ENCODE results near the gene TGFA. TPM values are rescaled to one million over a fixed set of nuclear protein-coding genes. Genes with fewer than 3 reads are reported as not detected.
"Not testable (repeated sequence)": the region's sequence is repeated elsewhere in the genome, so short reads cannot be mapped to it uniquely, and the experiment has no call there.

Gene TGFA
- total RNA-seq, 1 donor from 2014 or later = 4.7 TPM

- Mint-ChIP-seq H3K27ac (ENCODE audit: unreplicated experiment) (no peak overlapping the region), H3K27me3 (ENCODE audit: unreplicated experiment) (no peaks in the 10 kb centered on the region), H3K4me3 (ENCODE audit: unreplicated experiment) (no peak overlapping the region), H3K9me3 (ENCODE audit: unreplicated experiment) (no peaks in the 10 kb centered on the region), H3K4me1 (ENCODE audit: unreplicated experiment) (peaks cover 60% of the 10 kb centered on the region), H3K36me3 (ENCODE audit: low read depth, unreplicated experiment) (no peaks in the 10 kb centered on the region)
- TF ChIP-seq CTCF (IDR thresholded peaks at IDR 0.05; ENCODE audit: unreplicated experiment) = no peak
- DNase-seq (ENCODE audit: low spot score) = no peak
Observed at GRCh38 chr2:70469435-70469834, 84.2 kb downstream of the TGFA start.

- DNase-seq (ENCODE audit: low spot score) = no peak
- no peak overlapping the region for H3K27ac Mint-ChIP-seq (ENCODE audit: unreplicated experiment)
Observed at GRCh38 chr2:70468878-70469277, 84.7 kb downstream of the TGFA start.

GRCh38 chr2:70467831-70468779 is 85.5 kb downstream of the TGFA start:
- Mint-ChIP-seq H3K27ac (ENCODE audit: unreplicated experiment) (no peak overlapping the region), H3K9me3 (ENCODE audit: unreplicated experiment) (no peaks in the 10 kb centered on the region), H3K36me3 (ENCODE audit: low read depth, unreplicated experiment) (no peaks in the 10 kb centered on the region), H3K4me1 (ENCODE audit: unreplicated experiment) (peaks cover 47% of the 10 kb centered on the region), H3K4me3 (ENCODE audit: unreplicated experiment) (no peak overlapping the region), H3K27me3 (ENCODE audit: unreplicated experiment) (no peaks in the 10 kb centered on the region)
- DNase-seq (ENCODE audit: low spot score) = no peak
- no peak for TF ChIP-seq CTCF (IDR thresholded peaks at IDR 0.05; ENCODE audit: unreplicated experiment)

More at GRCh38 chr2:70468878-70469277, 84.7 kb downstream of the TGFA start:
- no peaks in the 10 kb centered on the region for H3K9me3 Mint-ChIP-seq (ENCODE audit: unreplicated experiment)
- no peaks in the 10 kb centered on the region for H3K27me3 Mint-ChIP-seq (ENCODE audit: unreplicated experiment)
- H3K36me3 Mint-ChIP-seq (ENCODE audit: low read depth, unreplicated experiment) = no peaks in the 10 kb centered on the region
- peaks cover 54% of the 10 kb centered on the region for H3K4me1 Mint-ChIP-seq (ENCODE audit: unreplicated experiment)
- TF ChIP-seq CTCF (IDR thresholded peaks at IDR 0.05; ENCODE audit: unreplicated experiment) = no peak
- H3K4me3 Mint-ChIP-seq (ENCODE audit: unreplicated experiment) = no peak overlapping the region

GRCh38 chr2:70467237-70467636 is 86.4 kb downstream of the TGFA start:
- Mint-ChIP-seq H3K9me3 (ENCODE audit: unreplicated experiment) (no peaks in the 10 kb centered on the region), H3K36me3 (ENCODE audit: low read depth, unreplicated experiment) (peaks cover 3% of the 10 kb centered on the region), H3K27me3 (ENCODE audit: unreplicated experiment) (no peaks in the 10 kb centered on the region), H3K27ac (ENCODE audit: unreplicated experiment) (no peak overlapping the region), H3K4me1 (ENCODE audit: unreplicated experiment) (peaks cover 38% of the 10 kb centered on the region), H3K4me3 (ENCODE audit: unreplicated experiment) (no peak overlapping the region)
- DNase-seq (ENCODE audit: low spot score) = no peak
- TF ChIP-seq CTCF (IDR thresholded peaks at IDR 0.05; ENCODE audit: unreplicated experiment) = no peak

- not testable (repeated sequence) for H3K27ac Mint-ChIP-seq (ENCODE audit: unreplicated experiment); DNase-seq (ENCODE audit: low spot score); H3K9me3 Mint-ChIP-seq (ENCODE audit: unreplicated experiment)
Observed at GRCh38 chr2:70466647-70467046, 87.0 kb downstream of the TGFA start.

More at GRCh38 chr2:70466647-70467046, 87.0 kb downstream of the TGFA start:
- H3K4me3 Mint-ChIP-seq (ENCODE audit: unreplicated experiment); H3K36me3 Mint-ChIP-seq (ENCODE audit: low read depth, unreplicated experiment); H3K27me3 Mint-ChIP-seq (ENCODE audit: unreplicated experiment): not testable (repeated sequence)
- peaks cover 32% of the 10 kb centered on the region for H3K4me1 Mint-ChIP-seq (ENCODE audit: unreplicated experiment)

Measured in endothelial cell (in vitro differentiated cells).